Activated CD8-positive, alpha-beta T cell treated with anti-CD3 and anti-CD28 coated beads for 36 hours (primary cell): ENCODE data around the gene PEPD. TPM values are rescaled to one million over a fixed set of nuclear protein-coding genes. Genes with fewer than 3 reads are reported as not detected.

Experiments
- ATAC-seq: fragments of 200-7000 bp; cut with Tn5 transposase; one replicate; pipeline ENCODE4 v1.10.0; 2021; ENCODE audit warnings: mild to moderate bottlenecking, moderate library complexity
- CTCF ChIA-PET: fragments of 350-600 bp; sonication (Branson Sonifier 250); formaldehyde crosslinking; loops from one replicate; lab custom pipeline; 2021; ENCODE audit warnings: antibody characterized with exemption; lab: Charles Lee
- POLR2A ChIA-PET: fragments of 350-600 bp; sonication (Branson Sonifier 250); formaldehyde crosslinking; loops from one replicate; lab custom pipeline; 2021; ENCODE audit warnings: antibody characterized with exemption; lab: Charles Lee
- DNase-seq: peaks from one replicate; pipeline ENCODE4 v3.0.0-alpha.2; 2020
- H3K27ac Mint-ChIP-seq: one replicate; pipeline ENCODE4 v1.8.0; 2021; ENCODE audit warnings: mild to moderate bottlenecking, mixed read lengths
- H3K27me3 Mint-ChIP-seq: one replicate; pipeline ENCODE4 v1.8.0; 2021; ENCODE audit warnings: mixed read lengths
- H3K36me3 Mint-ChIP-seq: one replicate; pipeline ENCODE4 v1.8.0; 2021; ENCODE audit warnings: low read depth, mixed read lengths
- H3K4me1 Mint-ChIP-seq: one replicate; pipeline ENCODE4 v1.8.0; 2021; ENCODE audit warnings: low read depth, mixed read lengths
- H3K4me3 Mint-ChIP-seq: one replicate; pipeline ENCODE4 v1.8.0; 2021; ENCODE audit warnings: mild to moderate bottlenecking, moderate library complexity, mixed read lengths
- H3K9me3 Mint-ChIP-seq: one replicate; pipeline ENCODE4 v1.8.0; 2021; ENCODE audit warnings: mixed read lengths
- CTCF ChIP-seq: fragments of 200-600 bp; IDR thresholded peaks from one replicate; pipeline ENCODE4 v1.8.0; 2022; ENCODE audit warnings: antibody characterized with exemption, mild to moderate bottlenecking
- intact Hi-C: fragments of 100-400 bp; cut with micrococcal nuclease; formaldehyde crosslinking; loops from one replicate; pipeline ENCODE4 v1.10.0; 2022
- total RNA-seq, 2 experiments: library from RNA; stranded (reverse); gene quantifications; one replicate each; pipeline ENCODE4 v1.2.3, GENCODE V29; 2021

Gene PEPD
- total RNA-seq, 2 experiments from 2014 or later = 32.6 to 34.6 TPM

GRCh38 chr19:33553530-33554310 is 32.1 kb upstream of the PEPD start:
- no peaks in the 10 kb centered on the region for H3K9me3 Mint-ChIP-seq
- TF ChIP-seq CTCF = no peak
- H3K27ac Mint-ChIP-seq = no peak overlapping the region
- H3K27me3 Mint-ChIP-seq = no peaks in the 10 kb centered on the region
- intact Hi-C loops = no loop called here
- H3K4me3 Mint-ChIP-seq = no peak overlapping the region
- H3K4me1 Mint-ChIP-seq = no peaks in the 10 kb centered on the region
- no peaks in the 10 kb centered on the region for H3K36me3 Mint-ChIP-seq
- ATAC-seq = no peak
- ChIA-PET CTCF (no interaction called here), POLR2A (no interaction called here)
- no peak for DNase-seq

- intact Hi-C loops = no loop called here
- Mint-ChIP-seq H3K4me1 (no peaks in the 10 kb centered on the region), H3K27ac (no peak overlapping the region), H3K27me3 (no peaks in the 10 kb centered on the region), H3K36me3 (no peaks in the 10 kb centered on the region), H3K9me3 (no peaks in the 10 kb centered on the region), H3K4me3 (no peak overlapping the region)
- DNase-seq = no peak
- ChIA-PET POLR2A (no interaction called here), CTCF (no interaction called here)
- ATAC-seq = no peak
- no peak for TF ChIP-seq CTCF
Observed at GRCh38 chr19:33552928-33553279, 31.3 kb upstream of the PEPD start.

GRCh38 chr19:33552191-33552927 is 30.8 kb upstream of the PEPD start:
- ChIA-PET POLR2A (no interaction called here), CTCF (no interaction called here)
- Mint-ChIP-seq H3K27ac (no peak overlapping the region), H3K9me3 (no peaks in the 10 kb centered on the region), H3K4me3 (no peak overlapping the region), H3K27me3 (no peaks in the 10 kb centered on the region), H3K36me3 (no peaks in the 10 kb centered on the region), H3K4me1 (no peaks in the 10 kb centered on the region)
- ATAC-seq = no peak
- TF ChIP-seq CTCF = no peak
- intact Hi-C loops = no loop called here
- DNase-seq = no peak

- CTCF ChIA-PET = no interaction called here
- intact Hi-C loops = no loop called here
- POLR2A ChIA-PET = no interaction called here
Observed at GRCh38 chr19:33551676-33552075, 30.1 kb upstream of the PEPD start.

More at GRCh38 chr19:33551676-33552075, 30.1 kb upstream of the PEPD start:
- no peak for ATAC-seq
- no peak overlapping the region for H3K4me3 Mint-ChIP-seq
- no peaks in the 10 kb centered on the region for H3K4me1 Mint-ChIP-seq
- no peak overlapping the region for H3K27ac Mint-ChIP-seq
- no peaks in the 10 kb centered on the region for H3K9me3 Mint-ChIP-seq
- no peak for DNase-seq
- H3K27me3 Mint-ChIP-seq = no peaks in the 10 kb centered on the region
- H3K36me3 Mint-ChIP-seq = no peaks in the 10 kb centered on the region
- TF ChIP-seq CTCF = no peak
